Measurements from ENCODE around the gene FBLN2. TPM values are rescaled to one million over a fixed set of nuclear protein-coding genes. Genes with fewer than 3 reads are reported as not detected.

FBLN2 gene
- total RNA-seq, 3 donors from 2014 or later (not counting 1 experiment from before 2014, with no cell fraction given): 0.61 to 2.7 (median 1.6) TPM

GRCh38 chr3:13628841-13629551 is 80.1 kb downstream of the FBLN2 start:
- Histone ChIP-seq H3K9me3 (ENCODE audit: control insufficient read depth, insufficient read depth, low read length) (no peaks in the 10 kb centered on the region), H3K27ac (ENCODE audit: low read length) (no peak overlapping the region), H3K4me1 (ENCODE audit: control insufficient read depth, insufficient read depth, low read length) (no peaks in the 10 kb centered on the region), H3K36me3 (ENCODE audit: control insufficient read depth, insufficient read depth, low read length) (no peaks in the 10 kb centered on the region), H3K27me3 (ENCODE audit: control insufficient read depth, insufficient read depth, low read length) (no peaks in the 10 kb centered on the region), H3K4me3 (ENCODE audit: low read length) (no peak overlapping the region)
- Mint-ChIP-seq H3K4me1 (no peaks in the 10 kb centered on the region), H3K4me3 (no peak overlapping the region), H3K9me3 (no peaks in the 10 kb centered on the region), H3K27ac (peak overlapping the region in 1 of 2 donors; percentile 19), H3K36me3 (no peaks in the 10 kb centered on the region), H3K27me3 (ENCODE audit: low read depth in 2 of 2) (no peaks in the 10 kb centered on the region)
- WGBS (ENCODE audit: insufficient coverage): 95% methylated on average over 27 of the region's 27 CpGs
- intact Hi-C loops (cut with micrococcal nuclease): no loop called here
- no peak for ATAC-seq
- no peak for DNase-seq
- TF ChIP-seq CTCF (IDR thresholded peaks at IDR 0.05): no peak

GRCh38 chr3:13629644-13630043 is 80.7 kb downstream of the FBLN2 start:
- Histone ChIP-seq H3K36me3 (ENCODE audit: control insufficient read depth, insufficient read depth, low read length) (no peaks in the 10 kb centered on the region), H3K9me3 (ENCODE audit: control insufficient read depth, insufficient read depth, low read length) (no peaks in the 10 kb centered on the region), H3K27me3 (ENCODE audit: control insufficient read depth, insufficient read depth, low read length) (no peaks in the 10 kb centered on the region), H3K4me1 (ENCODE audit: control insufficient read depth, insufficient read depth, low read length) (no peaks in the 10 kb centered on the region), H3K4me3 (ENCODE audit: low read length) (no peak overlapping the region), H3K27ac (ENCODE audit: low read length) (no peak overlapping the region)
- Mint-ChIP-seq H3K4me1 (no peaks in the 10 kb centered on the region), H3K27me3 (ENCODE audit: low read depth in 2 of 2) (no peaks in the 10 kb centered on the region), H3K36me3 (no peaks in the 10 kb centered on the region), H3K4me3 (no peak overlapping the region), H3K27ac (peak overlapping the region in 1 of 2 donors; percentile 19), H3K9me3 (no peaks in the 10 kb centered on the region)
- TF ChIP-seq CTCF (IDR thresholded peaks at IDR 0.05): no peak
- no peak for DNase-seq
- ATAC-seq: no peak
- intact Hi-C loops (cut with micrococcal nuclease): no loop called here
- WGBS (ENCODE audit: insufficient coverage): 95% methylated on average over 15 of the region's 16 CpGs

- Mint-ChIP-seq H3K4me1 (no peaks in the 10 kb centered on the region), H3K36me3 (no peaks in the 10 kb centered on the region)
Measured at GRCh38 chr3:13631256-13631655, 82.3 kb downstream of the FBLN2 start.

More at GRCh38 chr3:13631256-13631655, 82.3 kb downstream of the FBLN2 start:
- intact Hi-C loops (cut with micrococcal nuclease): no loop called here
- Mint-ChIP-seq H3K27ac (no peak overlapping the region), H3K4me3 (no peak overlapping the region), H3K9me3 (no peaks in the 10 kb centered on the region), H3K27me3 (ENCODE audit: low read depth in 2 of 2) (no peaks in the 10 kb centered on the region)
- H3K9me3 ChIP-seq (ENCODE audit: control insufficient read depth, insufficient read depth, low read length): no peaks in the 10 kb centered on the region
- no peaks in the 10 kb centered on the region for H3K27me3 ChIP-seq (ENCODE audit: control insufficient read depth, insufficient read depth, low read length)
- no peak for TF ChIP-seq CTCF (IDR thresholded peaks at IDR 0.05)
- H3K27ac ChIP-seq (ENCODE audit: low read length): no peak overlapping the region
- no peak overlapping the region for H3K4me3 ChIP-seq (ENCODE audit: low read length)
- H3K4me1 ChIP-seq (ENCODE audit: control insufficient read depth, insufficient read depth, low read length): no peaks in the 10 kb centered on the region
- no peaks in the 10 kb centered on the region for H3K36me3 ChIP-seq (ENCODE audit: control insufficient read depth, insufficient read depth, low read length)
- DNase-seq: no peak
- WGBS (ENCODE audit: insufficient coverage): 86% methylated on average over 13 of the region's 13 CpGs
- ATAC-seq: no peak
